Immature natural killer cell (primary cell): Measurements from ENCODE around the gene PIN1. TPM values are rescaled to one million over a fixed set of nuclear protein-coding genes. Genes with fewer than 3 reads are reported as not detected.
"Not testable (repeated sequence)": the region's sequence is repeated elsewhere in the genome, so short reads cannot be mapped to it uniquely, and the experiment has no call there.

Experiments used
- DNase-seq, 3 donors: peaks; one replicate each; pipeline ENCODE4 v3.0.0; 2022; ENCODE audit warnings: mixed read lengths in 1 of 3
- H3K27ac Mint-ChIP-seq, 6 donors: one replicate each; pipeline ENCODE4 v1.8.0; 2020; ENCODE audit warnings: mixed read lengths in 6 of 6, mild to moderate bottlenecking in 5 of 6, inconsistent platforms in 4 of 6, moderate library complexity in 3 of 6
- H3K27me3 Mint-ChIP-seq, 3 donors: one replicate each; pipeline ENCODE4 v1.8.0; 2020 to 2021; ENCODE audit warnings: low read depth in 3 of 3, mild to moderate bottlenecking in 3 of 3, mixed read lengths in 3 of 3, moderate library complexity in 3 of 3, inconsistent platforms in 1 of 3
- H3K36me3 Mint-ChIP-seq, 3 donors: one replicate each; pipeline ENCODE4 v1.8.0; 2020; ENCODE audit warnings: mixed read lengths in 3 of 3, inconsistent platforms in 2 of 3, mild to moderate bottlenecking in 2 of 3
- H3K4me1 Mint-ChIP-seq, 2 donors: one replicate each; pipeline ENCODE4 v1.8.0; 2020; ENCODE audit warnings: inconsistent platforms in 2 of 2, mild to moderate bottlenecking in 2 of 2, mixed read lengths in 2 of 2, moderate library complexity in 1 of 2
- H3K4me3 Mint-ChIP-seq, 5 donors: one replicate each; pipeline ENCODE4 v1.8.0; 2020; ENCODE audit warnings: mild to moderate bottlenecking in 5 of 5, mixed read lengths in 5 of 5, inconsistent platforms in 3 of 5, moderate library complexity in 3 of 5
- H3K9me3 Mint-ChIP-seq, 6 donors: one replicate each; pipeline ENCODE4 v1.8.0; 2020; ENCODE audit warnings: mild to moderate bottlenecking in 6 of 6, mixed read lengths in 6 of 6, inconsistent platforms in 4 of 6, moderate library complexity in 3 of 6
- polyA plus RNA-seq, 3 donors: library from polyadenylated mRNA; unstranded; fragments of 300-500 nt; fragmentation: Illumina TruSeq; gene quantifications; one replicate each; pipeline ENCODE4 v1.2.3, GENCODE V29; 2021

The PIN1 gene
- polyA plus RNA-seq = 100 to 1,000 TPM; 143 to 227 (median 183) TPM

DNA sequence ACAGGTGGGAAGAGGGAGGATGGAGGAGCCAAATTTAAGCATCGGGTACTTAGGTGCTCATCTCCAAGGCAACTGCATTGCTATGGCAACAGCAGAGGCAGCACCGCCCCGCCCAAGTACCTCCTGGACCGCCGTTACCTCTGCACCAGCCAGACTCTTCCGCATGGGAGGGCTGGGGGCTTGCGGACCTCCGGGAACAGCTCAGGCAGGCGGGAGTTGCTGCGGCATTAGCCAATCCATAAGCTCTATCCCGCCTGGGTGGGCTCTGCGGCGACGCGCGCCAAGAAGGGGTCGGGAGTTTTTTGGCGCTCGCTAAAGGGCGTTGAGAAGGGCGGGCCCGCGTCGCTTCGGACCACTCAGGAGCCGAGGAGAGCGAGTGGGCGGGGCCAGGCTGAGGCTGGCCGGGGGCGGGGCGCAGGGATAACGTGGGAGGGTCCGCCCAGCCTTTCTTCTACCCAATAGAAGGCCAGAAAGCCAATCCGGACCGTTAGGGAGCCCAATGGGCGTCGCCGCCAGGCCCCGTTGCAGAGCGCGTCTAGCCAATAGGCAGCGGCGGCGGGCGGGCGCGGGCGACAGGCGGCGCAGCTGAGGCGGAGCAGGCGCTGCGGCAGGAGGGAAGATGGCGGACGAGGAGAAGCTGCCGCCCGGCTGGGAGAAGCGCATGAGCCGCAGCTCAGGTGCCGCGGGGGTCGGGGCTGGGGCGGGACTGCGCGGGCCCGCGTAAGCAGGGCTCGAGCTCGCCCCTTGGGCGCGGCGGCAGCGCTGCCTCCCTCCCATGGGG lies at the start of gene PIN1:
PIN1 (plus strand) TSS at position 593 of the 781 bp plus-strand sequence; CDS start at position 620, 27 bp downstream.
- Mint-ChIP-seq H3K4me1 (peaks cover 22 to 26% of the 10 kb centered on the region in 2 donors), H3K4me3 (peak within 1 kb of the TSS; percentile 93 to 96 (median 94)), H3K36me3 (peaks cover 0 to 9% (median 0%) of the 10 kb centered on the region in 3 donors), H3K27me3 (peaks cover 5 to 10% (median 8%) of the 10 kb centered on the region in 3 donors), H3K27ac (peak within 1 kb of the TSS; percentile 87 to 98 (median 92)), H3K9me3 (no peaks in the 10 kb centered on the region)
- peak; percentile 99 for DNase-seq

DNA sequence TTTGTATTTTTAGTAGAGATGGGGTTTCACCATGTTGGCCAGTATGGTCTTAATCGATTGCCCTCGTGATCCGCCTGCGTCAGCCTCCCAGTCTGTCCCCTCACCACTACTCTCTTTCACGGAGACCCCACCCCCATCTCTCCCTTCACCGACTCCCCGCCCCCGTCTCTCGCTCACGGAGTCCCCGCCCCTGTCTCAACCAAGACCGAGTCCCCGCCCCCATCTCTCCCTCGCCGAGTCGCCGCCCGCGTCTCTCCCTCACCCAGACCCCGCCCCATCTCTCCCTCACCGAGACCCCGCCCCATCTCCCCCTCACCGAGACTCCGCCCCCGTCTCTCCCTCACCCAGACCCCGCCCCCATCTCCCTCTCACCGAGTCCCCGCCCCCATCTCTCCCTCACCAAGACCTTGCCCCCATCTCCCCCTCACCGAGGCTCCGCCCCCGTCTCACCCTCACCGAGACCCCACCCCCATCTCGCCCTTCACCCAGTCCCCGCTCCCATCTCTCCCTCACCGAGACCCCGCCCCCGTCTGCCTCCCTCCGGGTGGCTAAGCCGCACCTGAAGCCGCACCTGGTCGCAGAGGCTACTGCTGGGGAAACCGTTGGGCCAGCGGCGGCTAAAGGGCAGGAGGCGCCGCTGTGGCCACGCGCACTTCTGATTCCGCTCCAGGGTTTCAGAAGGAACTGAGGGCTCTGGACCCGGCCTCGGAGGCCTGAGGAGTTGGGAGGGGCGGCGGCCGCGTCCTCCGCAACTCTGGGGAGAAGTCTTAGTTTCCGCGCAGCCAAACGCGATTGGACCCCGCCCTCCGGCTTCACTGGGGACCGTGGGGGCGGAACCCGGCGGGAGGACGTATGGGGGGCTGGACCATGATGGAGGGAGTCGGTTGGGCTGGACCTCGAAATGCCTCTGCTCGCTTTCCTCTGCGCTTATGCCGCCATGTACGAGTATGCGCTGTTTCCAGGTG lies 49.5 kb upstream of the PIN1 start:
- H3K4me1 Mint-ChIP-seq = peaks cover 23 to 26% of the 10 kb centered on the region in 2 donors
- peaks cover 2 to 9% (median 5%) of the 10 kb centered on the region in 3 donors for H3K27me3 Mint-ChIP-seq
- peak; percentile 91 to 93 (median 92) for DNase-seq
- H3K27ac Mint-ChIP-seq = peak overlapping the region; percentile 85 to 99 (median 98)
- H3K36me3 Mint-ChIP-seq = no peaks in the 10 kb centered on the region
- no peaks in the 10 kb centered on the region for H3K9me3 Mint-ChIP-seq
- H3K4me3 Mint-ChIP-seq = peak overlapping the region; percentile 82 to 96 (median 87)

DNA sequence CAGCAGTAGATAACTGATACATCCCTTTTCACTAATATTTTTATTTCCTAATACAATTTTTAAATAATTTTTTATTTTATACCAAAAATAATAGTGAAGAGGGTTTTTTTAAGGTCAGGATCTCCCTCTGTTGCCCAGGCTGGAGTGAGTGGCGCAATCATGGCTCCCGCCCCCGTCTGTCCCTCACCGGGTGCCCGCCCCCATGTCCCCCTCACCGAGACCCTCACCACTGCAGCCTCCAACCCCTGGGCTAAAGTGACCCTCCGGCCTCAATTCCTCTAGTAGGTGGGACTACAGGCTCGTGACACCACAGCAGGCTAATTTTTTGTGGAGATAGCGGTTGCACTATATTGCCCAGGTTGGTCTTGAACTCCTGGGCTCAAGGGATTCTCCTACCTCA lies 48.8 kb upstream of the PIN1 start:
- Mint-ChIP-seq H3K27ac (peak overlapping the region; percentile 85 to 99 (median 98)), H3K36me3 (no peaks in the 10 kb centered on the region), H3K27me3 (peaks cover under 1 to 9% (median 5%) of the 10 kb centered on the region in 3 donors), H3K4me3 (peak overlapping the region; percentile 82 to 96 (median 87)), H3K9me3 (no peaks in the 10 kb centered on the region), H3K4me1 (peaks cover 24 to 30% of the 10 kb centered on the region in 2 donors)
- DNase-seq = no peak

DNA sequence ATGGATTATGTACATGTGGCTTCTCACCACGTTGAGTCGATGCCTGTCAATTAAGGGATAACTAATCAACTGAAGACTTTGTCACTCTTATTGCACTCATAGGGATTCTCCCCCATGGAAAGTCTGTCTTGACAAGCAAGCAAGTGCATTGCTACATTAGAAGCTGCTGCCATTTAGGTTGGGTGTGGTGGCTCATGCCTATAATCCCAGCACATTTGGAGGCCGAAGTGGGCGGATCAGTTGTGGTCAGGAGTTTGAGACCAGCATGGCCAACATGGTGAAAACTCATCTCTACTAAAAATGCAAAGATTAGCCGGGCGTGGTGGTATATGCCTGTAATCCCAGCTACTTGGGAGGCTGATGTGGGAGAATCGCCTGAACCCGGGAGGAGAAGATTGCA lies 48.3 kb upstream of the PIN1 start:
- Mint-ChIP-seq H3K27ac (peak overlapping the region; percentile 77 to 98 (median 85)), H3K4me1 (peaks cover 27 to 34% of the 10 kb centered on the region in 2 donors), H3K27me3 (peaks cover 2 to 9% (median 5%) of the 10 kb centered on the region in 3 donors)

DNA sequence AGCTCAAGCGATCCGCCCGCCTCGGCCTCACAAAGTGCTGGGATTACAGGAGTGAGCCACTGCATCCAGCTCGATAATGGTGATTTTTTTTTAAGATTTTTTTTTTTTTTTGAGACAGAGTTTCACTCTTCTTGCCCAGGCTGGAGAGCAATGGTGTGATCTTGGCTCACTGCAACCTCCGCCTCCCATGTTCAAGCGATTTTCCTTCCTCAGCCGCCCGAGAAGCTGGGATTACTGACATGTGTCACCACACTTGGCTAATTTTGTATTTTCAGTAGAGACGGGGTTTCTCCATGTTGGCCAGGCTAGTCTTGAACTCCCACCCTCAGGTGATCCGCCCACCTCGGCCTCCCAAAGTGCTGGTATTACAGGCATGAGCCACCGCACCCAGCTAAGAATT lies 46.5 kb upstream of the PIN1 start:
- not testable (repeated sequence) for DNase-seq, H3K27ac Mint-ChIP-seq, H3K9me3 Mint-ChIP-seq, H3K4me3 Mint-ChIP-seq, H3K27me3 Mint-ChIP-seq, H3K36me3 Mint-ChIP-seq
- H3K4me1 Mint-ChIP-seq = peaks cover 35 to 41% of the 10 kb centered on the region in 2 donors

More for the DNA sequence above, 48.3 kb upstream of the PIN1 start:
- DNase-seq = no peak
- no peaks in the 10 kb centered on the region for H3K9me3 Mint-ChIP-seq
- H3K36me3 Mint-ChIP-seq = no peaks in the 10 kb centered on the region
- H3K4me3 Mint-ChIP-seq = peak overlapping the region; percentile 79 to 96 (median 82)

DNA sequence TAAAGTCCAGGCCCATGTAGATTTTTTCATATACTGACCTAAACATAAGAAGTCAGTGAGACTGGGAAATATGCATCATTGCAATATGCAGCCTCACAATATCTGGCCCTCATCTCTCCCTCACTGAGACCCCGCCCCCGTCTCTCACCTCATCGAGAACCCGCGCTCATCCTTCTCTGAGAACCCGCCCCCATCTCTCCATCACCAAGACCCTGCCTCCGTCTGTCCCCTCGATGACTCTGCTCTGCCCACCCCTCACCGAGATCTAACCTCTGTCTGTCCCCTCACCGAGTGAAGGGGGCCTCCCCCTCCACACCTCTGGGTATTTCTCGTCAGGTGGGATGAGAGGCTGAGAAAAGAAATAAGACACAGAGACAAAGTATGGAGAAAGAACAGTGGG lies 46.1 kb upstream of the PIN1 start:
- Mint-ChIP-seq H3K27ac (no peak overlapping the region), H3K36me3 (no peaks in the 10 kb centered on the region), H3K9me3 (no peaks in the 10 kb centered on the region), H3K27me3 (peaks cover 5 to 9% (median 6%) of the 10 kb centered on the region in 3 donors), H3K4me3 (no peak overlapping the region), H3K4me1 (peaks cover 34 to 42% of the 10 kb centered on the region in 2 donors)
- DNase-seq = no peak

DNA sequence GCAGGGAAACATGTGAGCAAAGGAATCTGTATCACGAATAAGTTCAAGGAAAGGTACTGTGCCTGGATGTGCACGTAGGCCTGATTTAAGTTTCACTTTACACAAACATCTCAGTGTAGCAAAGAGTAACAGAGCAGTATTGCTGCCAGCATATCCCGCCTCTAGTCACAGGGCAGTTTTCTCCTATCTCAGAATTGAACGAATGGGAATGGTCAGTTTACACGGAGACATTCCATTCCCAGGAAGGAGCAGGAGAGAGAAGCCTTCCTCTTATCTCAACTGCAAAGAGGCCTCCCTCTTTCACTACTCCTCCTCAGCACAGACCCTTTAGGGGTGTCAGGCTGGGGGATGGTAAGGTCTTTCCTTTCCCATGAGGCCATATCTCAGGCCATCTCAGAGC lies 45.5 kb upstream of the PIN1 start:
- Mint-ChIP-seq H3K4me3 (peak overlapping the region in 1 of 5 donors; percentile 69), H3K4me1 (peaks cover 33 to 42% of the 10 kb centered on the region in 2 donors)
- H3K9me3 Mint-ChIP-seq, DNase-seq, H3K27me3 Mint-ChIP-seq, H3K27ac Mint-ChIP-seq, H3K36me3 Mint-ChIP-seq: not testable (repeated sequence)

DNA sequence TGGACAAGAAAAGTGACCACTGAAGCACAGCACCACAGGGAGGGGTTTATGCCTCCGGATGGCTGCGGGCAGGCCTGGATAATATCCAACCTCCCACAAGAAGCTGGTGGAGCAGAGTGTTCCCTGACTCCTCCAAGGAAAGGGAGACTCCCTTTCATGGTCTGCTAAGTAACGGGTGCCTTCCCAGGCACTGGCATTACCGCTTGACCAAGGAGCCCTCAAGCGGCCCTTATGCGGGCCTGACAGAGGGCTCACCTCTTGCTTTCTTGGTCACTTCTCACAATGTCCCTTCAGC lies 44.1 kb upstream of the PIN1 start:
- not testable (repeated sequence) for H3K27me3 Mint-ChIP-seq, H3K36me3 Mint-ChIP-seq, H3K9me3 Mint-ChIP-seq, DNase-seq
- H3K27ac Mint-ChIP-seq = peak overlapping the region in 4 of 6 donors; percentile 77 to 96 (median 92)
- H3K4me1 Mint-ChIP-seq = peaks cover 25 to 34% of the 10 kb centered on the region in 2 donors
- peak overlapping the region in 4 of 5 donors; percentile 83 to 94 (median 89) for H3K4me3 Mint-ChIP-seq

DNA sequence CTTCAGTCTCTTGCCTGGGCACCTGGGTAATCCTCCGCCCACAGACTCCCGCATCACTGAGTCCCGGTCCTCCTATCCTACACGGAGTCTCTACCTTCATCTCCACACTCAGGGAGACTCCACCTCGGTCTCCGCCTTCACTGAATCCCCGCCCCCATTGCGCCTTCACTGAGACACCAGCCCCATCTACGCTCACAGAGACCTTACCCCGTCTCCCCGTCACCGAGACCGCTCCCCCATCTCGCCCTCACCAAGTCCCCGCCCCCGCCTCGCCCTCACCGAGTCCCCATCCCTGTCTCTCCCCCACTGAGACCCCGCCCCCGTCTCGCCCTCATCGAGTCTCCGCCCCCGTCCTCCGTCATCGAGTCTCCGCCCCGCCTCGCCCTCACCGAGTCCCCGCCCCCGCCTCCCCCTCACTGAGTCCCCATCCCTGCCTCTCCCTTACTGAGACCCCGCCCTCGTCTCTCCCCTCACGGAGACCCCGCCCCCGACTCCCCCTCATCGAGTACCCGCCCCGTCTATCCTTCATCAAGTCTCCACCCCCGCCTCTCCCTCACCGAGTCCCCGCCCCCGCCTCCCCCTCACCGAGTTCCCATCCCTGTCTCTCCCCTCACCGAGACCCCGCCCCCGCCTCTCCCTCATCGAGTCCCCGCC lies 43.4 kb upstream of the PIN1 start:
- Mint-ChIP-seq H3K9me3 (no peaks in the 10 kb centered on the region), H3K27me3 (peaks cover 0 to 6% (median 3%) of the 10 kb centered on the region in 3 donors), H3K36me3 (no peaks in the 10 kb centered on the region), H3K4me1 (peaks cover 23 to 33% of the 10 kb centered on the region in 2 donors), H3K4me3 (peak overlapping the region; percentile 83 to 94 (median 89)), H3K27ac (peak overlapping the region; percentile 77 to 96 (median 90))
- peak; percentile 83 to 85 (median 84) for DNase-seq

DNA sequence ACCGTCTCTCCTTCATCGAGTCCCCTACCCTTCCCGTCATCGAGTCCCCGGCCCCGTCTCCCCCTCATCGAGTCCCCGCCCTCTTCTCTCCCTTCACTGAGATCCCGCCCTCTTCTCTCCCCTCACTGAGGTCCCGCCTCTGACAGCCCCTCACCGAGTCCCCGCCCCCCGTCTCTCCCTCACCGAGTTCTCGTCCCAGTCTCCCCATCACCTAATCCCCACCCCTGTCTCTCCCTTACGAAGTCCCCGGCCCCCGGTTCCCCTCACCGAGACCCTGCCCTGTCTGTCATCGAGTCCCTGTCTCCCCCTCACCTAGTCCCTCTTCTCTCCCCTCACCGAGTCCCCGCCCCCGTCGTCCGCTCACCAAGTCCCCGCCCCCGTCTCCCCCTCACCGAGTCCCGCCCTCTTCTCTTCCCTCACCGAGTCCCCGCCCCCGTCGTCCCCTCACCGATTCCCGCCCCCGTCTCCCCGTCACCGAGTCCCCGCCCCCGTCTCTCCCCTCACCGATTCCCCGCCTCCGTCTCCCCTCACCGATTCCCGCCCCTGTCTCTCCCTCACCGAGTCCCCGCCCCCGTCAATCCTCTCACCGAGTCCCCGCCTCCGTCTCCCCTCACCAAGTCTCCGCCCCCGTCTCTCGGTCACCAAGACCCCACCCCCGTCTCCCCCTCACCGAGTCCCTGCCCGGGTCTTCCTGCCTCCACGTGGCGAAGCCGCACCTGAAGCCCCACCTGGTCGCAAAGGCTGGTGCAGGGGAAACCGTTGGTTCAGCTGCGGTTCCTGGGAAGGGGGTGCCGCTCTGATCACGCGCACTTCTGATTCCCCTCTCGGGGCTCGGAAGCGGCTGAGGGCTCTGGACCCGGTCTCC lies 42.7 kb upstream of the PIN1 start:
- no peaks in the 10 kb centered on the region for H3K36me3 Mint-ChIP-seq
- peak overlapping the region; percentile 83 to 94 (median 89) for H3K4me3 Mint-ChIP-seq
- peak; percentile 85 to 89 (median 87) for DNase-seq
- no peaks in the 10 kb centered on the region for H3K9me3 Mint-ChIP-seq
- H3K4me1 Mint-ChIP-seq = peaks cover 21 to 31% of the 10 kb centered on the region in 2 donors
- H3K27me3 Mint-ChIP-seq = peaks cover 0 to 6% (median 3%) of the 10 kb centered on the region in 3 donors
- H3K27ac Mint-ChIP-seq = peak overlapping the region; percentile 77 to 96 (median 90)

DNA sequence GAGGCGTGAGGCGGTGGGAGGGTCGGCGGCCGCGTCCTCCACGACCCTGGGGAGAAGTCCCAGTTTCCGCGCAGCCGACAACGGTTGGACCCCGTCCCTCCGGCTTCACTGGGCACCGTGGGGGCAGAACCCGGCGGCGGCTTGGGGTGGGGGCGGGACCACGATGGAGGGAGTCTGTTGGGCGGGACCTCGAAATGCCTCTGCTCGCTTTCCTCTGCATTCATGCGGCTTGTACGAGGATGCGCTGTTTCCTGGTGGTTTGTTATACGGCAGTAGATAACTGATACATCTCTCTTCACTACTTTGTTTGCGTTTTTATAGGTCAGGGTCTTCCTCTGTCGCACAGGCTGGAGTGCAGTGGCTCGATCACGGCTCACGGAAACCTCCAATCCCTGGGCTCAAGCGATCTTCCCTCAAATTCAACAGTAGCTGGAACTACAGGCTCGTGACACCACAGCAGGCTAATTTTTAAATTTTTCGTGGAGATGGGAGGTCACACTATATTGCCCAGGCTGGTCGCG lies 42.0 kb upstream of the PIN1 start:
- H3K36me3 Mint-ChIP-seq = no peaks in the 10 kb centered on the region
- DNase-seq = peak in 1 of 3 donors; percentile 57
- peaks cover 19 to 31% of the 10 kb centered on the region in 2 donors for H3K4me1 Mint-ChIP-seq
- no peaks in the 10 kb centered on the region for H3K9me3 Mint-ChIP-seq
- peak overlapping the region; percentile 83 to 94 (median 89) for H3K4me3 Mint-ChIP-seq
- peak overlapping the region; percentile 77 to 96 (median 90) for H3K27ac Mint-ChIP-seq
- peaks cover 0 to 6% (median 3%) of the 10 kb centered on the region in 3 donors for H3K27me3 Mint-ChIP-seq

DNA sequence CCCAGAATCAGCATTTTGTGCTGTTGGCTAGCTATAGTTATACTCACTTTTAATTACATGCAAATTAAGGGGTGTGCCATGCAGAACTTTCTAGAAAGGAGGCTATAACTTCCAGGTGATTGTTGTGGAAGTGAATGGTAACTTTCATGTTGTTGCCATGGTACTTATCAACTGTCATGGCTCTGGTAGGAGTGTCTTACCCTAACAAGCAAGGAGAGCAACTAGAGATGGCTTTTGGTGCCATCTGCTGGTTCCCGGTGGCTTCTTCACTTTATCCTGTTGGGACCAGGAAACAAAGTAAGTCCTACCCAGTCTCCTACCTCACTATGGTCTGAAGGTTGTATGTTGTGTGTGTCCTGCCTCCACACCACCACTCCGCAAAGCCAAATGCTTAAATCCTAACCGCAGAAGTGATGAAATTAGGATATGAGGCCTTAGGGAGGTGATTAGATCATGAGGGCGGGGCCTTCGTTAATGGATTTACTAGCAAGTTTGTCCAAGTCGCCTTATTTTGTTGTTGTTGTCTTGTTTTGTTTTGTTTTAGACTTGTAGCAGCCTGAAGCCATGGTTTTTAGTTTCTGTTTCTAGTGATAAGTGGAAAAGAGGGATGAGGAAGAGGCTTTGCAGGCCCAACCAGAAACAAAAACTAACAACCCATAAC lies 38.9 kb upstream of the PIN1 start:
- peaks cover 0 to 6% (median 0%) of the 10 kb centered on the region in 3 donors for H3K27me3 Mint-ChIP-seq
- H3K4me1 Mint-ChIP-seq = peaks cover 17 to 22% of the 10 kb centered on the region in 2 donors
- DNase-seq = peak; percentile 82 to 86 (median 84)
- H3K36me3 Mint-ChIP-seq = no peaks in the 10 kb centered on the region
- peak overlapping the region in 1 of 5 donors; percentile 9 for H3K4me3 Mint-ChIP-seq
- peak overlapping the region; percentile 36 to 91 (median 84) for H3K27ac Mint-ChIP-seq
- H3K9me3 Mint-ChIP-seq = no peaks in the 10 kb centered on the region
